Measurements from ENCODE around the gene FRK. TPM values are rescaled to one million over a fixed set of nuclear protein-coding genes. Genes with fewer than 3 reads are reported as not detected.

FRK gene
- 0.18 and 0.29 TPM in 2 replicates for total RNA-seq

GRCh38 chr6:116060572-116061283, at the start of gene FRK:
Gene FRK, minus strand, starts transcription at chr6:116060891. Its CDS starts 580 bp downstream, at chr6:116060311.

GRCh38 chr6:116100419-116101301, 40.0 kb upstream of the FRK start, which contains the start of gene NT5DC1:
Gene NT5DC1, plus strand, starts transcription at chr6:116100853. Its CDS starts 78 bp downstream, at chr6:116100931.

Other genes with a start within 250 kb of the FRK start
- 7.8 and 16.0 TPM in 2 replicates for gene NT5DC1, start 40.0 kb upstream of the FRK start, total RNA-seq
- gene COL10A1, start 65.2 kb upstream of the FRK start, total RNA-seq, result 0.29 TPM in 1 of 2 replicates, not detected in the other
- 11.7 and 13.8 TPM in 2 replicates for gene TSPYL4, start 193.2 kb upstream of the FRK start, total RNA-seq
- gene TSPYL1, start 219.0 kb upstream of the FRK start, total RNA-seq, result 68.3 and 84.4 TPM in 2 replicates

Data from myometrial cell (primary cell).